Loucy (cell line): Measurements from ENCODE around the gene ZMAT5.

ENCODE experiments used
- CTCF ChIP-seq: fragments of 200-600 bp; sonication (generic); conservative IDR thresholded peaks from 2 replicates; pipeline ENCODE4 v1.5.1; 2014; ENCODE audit warnings: mild to moderate bottlenecking, antibody characterized with exemption, low read length
- EZH2phosphoT487 ChIP-seq: fragments of 200-600 bp; IDR thresholded peaks from 2 replicates; pipeline ENCODE4 v1.6.1; 2018; ENCODE audit warnings: antibody characterized with exemption, mild to moderate bottlenecking, moderate library complexity, borderline replicate concordance

- no peak for TF ChIP-seq EZH2phosphoT487
- TF ChIP-seq CTCF, result no peak
These were observed 15.1 kb downstream of the ZMAT5 start for GRCh38 chr22:29751669-29752068.
